Renal cortex interstitium (tissue), 11 donors: ENCODE data around the gene CR2. TPM values are rescaled to one million over a fixed set of nuclear protein-coding genes. Genes with fewer than 3 reads are reported as not detected.
"Not testable (repeated sequence)": the region's sequence is repeated elsewhere in the genome, so short reads cannot be mapped to it uniquely, and the experiment has no call there.

Source experiments
- DNase-seq, 11 donors: peaks; one replicate each; pipeline ENCODE4 v3.0.0-alpha.2; 2013; ENCODE audit warnings: low read depth in 9 of 11, low spot score in 4 of 11; ENCODE audit errors: extremely low read depth in 1 of 11
- polyA plus RNA-seq, 3 donors: library from polyadenylated mRNA; unstranded; fragments of 120-200 nt; gene quantifications; one replicate each; pipeline ENCODE4 v1.2.1, GENCODE V29; 2013; ENCODE audit not compliant: insufficient read length in 3 of 3

CR2 gene
- polyA plus RNA-seq, 3 donors = 0.98 to 1.6 (median 1.3) TPM

- DNase-seq = no peak
Observed at GRCh38 chr1:207433435-207433834, 20.7 kb upstream of the CR2 start.

- DNase-seq = not testable (repeated sequence)
Observed at GRCh38 chr1:207436746-207437145, 17.4 kb upstream of the CR2 start.

DNA sequence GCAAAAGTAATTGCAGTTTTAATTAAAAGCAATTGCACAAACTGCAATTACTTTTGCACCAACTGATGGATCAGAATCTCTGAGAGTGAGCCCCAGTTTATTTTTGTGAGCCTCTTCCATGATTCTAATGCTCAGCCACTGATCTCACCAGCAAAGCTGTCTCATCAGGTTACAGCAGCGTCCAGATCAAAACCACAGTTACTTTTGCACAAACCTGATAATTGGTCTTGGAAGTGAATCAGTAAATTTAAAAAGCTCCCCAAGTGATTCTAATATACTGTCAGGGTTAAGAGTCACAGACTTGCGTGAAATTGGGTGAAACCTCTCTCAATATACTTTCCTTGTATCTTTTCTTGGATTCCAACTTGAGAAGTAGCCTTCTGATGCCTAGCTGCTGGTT lies 13.5 kb upstream of the CR2 start:
- no peak for DNase-seq

DNA sequence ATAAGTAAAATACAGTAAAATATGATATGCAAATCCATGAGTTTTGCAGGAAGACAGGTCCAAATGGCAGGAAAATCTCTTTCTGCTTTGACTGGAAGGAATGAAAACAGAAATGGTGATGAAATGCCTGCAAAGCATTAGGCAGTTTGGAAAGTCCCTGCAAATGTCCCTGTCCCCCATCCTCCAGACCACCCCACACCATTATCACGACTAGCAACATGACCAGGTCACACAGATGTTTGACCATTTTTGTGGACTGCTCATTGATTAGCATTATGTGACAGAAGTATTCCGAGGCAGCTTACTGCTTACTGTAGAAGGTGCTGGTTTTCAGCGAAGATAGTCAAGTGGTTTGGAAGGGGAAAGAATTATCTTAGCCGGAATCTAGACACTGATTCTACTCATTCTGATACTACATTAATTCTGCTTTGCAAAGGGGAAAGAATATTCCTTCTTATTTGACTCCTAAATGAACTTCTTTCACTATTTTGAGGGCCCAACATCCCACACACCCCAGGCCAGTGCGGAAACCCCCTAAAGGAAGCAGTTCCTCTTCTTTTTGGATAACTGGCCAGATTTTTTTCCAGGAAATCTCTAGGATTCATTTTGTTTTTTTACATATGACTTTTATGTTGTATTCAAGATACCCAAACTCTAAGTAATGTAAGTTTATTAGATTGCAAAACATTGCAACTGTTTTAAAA lies 9.5 kb upstream of the CR2 start:
- no peak for DNase-seq

- no peak for DNase-seq
Observed at GRCh38 chr1:207453710-207454045, 450 bp upstream of the CR2 start.

DNA sequence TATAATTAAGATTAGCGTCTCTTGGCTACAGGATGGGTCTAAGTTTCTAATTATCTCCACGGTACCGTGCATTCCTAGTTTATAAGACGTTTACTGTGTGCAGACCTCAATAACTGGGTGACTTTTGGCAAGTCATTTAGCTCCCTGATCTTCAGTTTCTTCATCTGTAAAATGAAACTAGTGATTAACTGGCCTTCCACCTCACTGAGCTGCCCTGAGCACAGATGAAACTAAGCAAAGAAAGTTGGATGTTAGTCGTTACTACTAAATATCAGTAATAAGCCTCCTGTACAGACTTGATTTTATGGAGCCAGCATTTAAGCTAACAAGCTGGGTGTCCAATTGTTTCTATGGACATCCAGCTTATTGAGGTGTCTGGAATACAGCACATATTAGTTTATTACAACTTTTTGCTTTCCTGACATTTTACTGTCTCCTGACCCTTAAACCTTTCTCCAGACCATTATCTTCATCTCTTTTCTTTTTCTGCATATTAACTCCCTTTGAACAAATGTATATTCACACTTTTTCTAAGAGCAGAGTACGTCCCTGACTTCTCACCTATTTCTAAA lies 1.1 kb downstream of the CR2 start:
- DNase-seq = no peak

DNA sequence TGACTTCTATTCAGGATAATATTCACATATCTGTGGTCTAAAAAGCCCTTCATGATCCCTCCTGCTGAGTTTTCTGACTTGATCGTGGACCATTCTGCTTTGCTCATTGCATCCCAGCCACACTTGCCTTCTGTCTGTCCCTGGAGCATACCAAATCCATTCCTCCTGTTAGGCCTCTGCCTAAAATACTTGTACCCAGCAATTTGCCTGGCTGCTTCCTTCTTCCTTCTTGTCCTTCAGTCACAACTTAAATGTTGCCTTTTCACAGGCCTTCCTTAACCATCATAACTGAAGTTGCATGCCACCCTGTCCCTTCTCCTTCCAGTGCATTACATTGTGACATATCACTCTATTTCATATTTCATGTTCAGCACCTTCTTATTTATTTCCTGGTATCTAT lies 4.3 kb downstream of the CR2 start:
- no peak for DNase-seq

GRCh38 chr1:207459008-207459407 lies 4.9 kb downstream of the CR2 start:
- DNase-seq = no peak

DNA sequence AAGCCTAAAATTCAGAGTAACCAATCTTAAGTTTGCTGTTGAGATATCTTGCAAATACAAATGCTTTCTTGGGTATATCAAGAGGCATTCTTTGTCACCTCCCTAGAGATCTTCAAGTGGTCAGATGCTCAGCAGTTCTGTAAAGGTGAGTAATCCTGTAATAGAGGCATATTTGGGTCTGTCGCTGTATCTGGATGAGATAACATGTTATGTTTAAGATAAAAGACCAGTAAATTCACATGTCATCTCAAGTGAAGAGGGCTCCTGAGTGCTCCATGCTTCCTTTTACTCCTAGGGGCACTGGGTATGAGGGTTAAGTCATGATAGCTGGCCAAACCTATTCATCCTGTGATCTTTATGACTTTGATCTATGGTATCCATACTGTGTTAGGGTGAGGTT lies 7.5 kb downstream of the CR2 start:
- DNase-seq = no peak

DNA sequence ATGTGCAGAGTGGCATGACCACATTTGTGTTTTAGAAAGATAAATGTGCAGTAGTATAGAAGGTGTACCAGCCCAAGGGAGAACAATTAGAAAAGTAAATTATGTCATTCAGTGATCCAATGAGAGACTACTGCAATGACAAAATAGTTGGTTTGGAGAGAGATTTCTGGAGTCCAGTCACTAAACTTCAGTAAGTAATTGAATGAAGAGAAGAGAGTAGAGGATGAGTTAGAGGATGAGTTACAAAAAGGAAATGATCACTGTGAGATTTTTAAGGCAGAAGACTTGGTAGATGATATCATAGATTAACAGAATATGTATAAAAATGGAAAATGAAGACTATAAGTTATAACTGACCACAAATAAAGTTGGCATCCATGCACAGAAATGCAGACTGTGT lies 8.4 kb downstream of the CR2 start:
- no peak for DNase-seq

- no peak for DNase-seq
Observed at GRCh38 chr1:207463021-207463420, 8.9 kb downstream of the CR2 start.

GRCh38 chr1:207463571-207463970 lies 9.4 kb downstream of the CR2 start:
- no peak for DNase-seq

GRCh38 chr1:207470927-207471326 lies 16.8 kb downstream of the CR2 start:
- DNase-seq = no peak

GRCh38 chr1:207474210-207474609 lies 20.1 kb downstream of the CR2 start:
- DNase-seq = no peak

DNA sequence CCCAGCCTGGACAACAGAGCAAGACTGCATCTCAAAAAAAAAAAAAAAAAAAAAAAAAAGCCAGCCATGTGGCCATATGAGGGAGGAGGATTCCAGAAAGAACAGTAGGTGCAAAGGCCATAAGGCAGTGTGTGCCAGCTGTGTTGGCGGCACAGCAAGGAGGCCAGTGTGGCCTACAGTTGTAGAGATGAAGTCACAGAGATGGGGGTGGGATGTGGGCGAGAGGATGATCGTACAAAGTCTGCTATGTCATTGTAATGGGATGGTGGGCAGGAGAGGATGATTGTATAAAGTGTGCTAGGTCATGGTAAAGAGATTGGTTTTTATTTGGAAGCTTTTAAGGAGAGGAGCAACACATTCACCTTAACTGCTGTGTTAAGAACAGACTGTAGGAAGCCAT lies 32.1 kb downstream of the CR2 start:
- DNase-seq = no peak

DNA sequence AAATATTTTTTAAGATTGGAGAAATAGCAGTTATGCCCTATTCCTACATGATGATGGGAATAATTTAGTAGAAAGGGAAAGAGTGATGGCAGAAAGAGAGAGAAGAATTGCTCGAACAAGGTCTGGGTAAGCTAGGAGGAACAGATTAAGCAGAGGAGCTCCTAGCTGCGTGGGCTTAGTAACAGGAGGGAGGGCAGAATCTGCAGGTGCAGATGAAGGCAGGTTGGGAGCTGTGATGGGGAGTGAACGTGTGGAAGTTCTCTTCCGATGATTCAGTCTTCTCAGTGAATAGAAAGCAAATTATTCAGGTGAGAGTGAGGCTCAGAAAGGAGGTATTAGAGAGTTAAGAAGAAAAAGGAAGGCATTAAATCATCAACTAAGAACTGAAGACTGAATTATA lies 33.5 kb downstream of the CR2 start:
- no peak for DNase-seq

- DNase-seq = no peak
Observed at GRCh38 chr1:207493212-207493611, 39.1 kb downstream of the CR2 start.

- no peak for DNase-seq
Observed at GRCh38 chr1:207494171-207494570, 40.0 kb downstream of the CR2 start.

DNA sequence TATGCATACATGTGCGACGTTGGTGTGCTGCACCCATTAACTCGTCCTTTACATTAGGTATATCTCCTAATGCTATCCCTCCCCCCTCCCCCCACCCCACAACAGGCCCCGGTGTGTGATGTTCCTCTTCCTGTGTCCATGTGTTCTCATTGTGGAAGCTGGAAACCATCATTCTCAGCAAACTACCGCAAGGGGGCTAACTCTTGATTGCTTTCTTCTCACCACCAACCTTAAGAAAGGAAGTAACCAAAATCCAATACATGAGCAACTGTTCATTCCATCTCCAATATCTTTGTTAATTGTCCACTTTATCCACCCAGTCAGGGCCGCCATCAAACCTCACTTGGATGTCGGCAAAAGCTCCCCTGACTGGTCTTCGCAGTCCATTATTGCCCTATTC lies 41.2 kb downstream of the CR2 start:
- not testable (repeated sequence) for DNase-seq

- peak in 7 of 11 donors; percentile 9 to 25 (median 18) for DNase-seq
Observed at GRCh38 chr1:207495801-207496792, 42.0 kb downstream of the CR2 start, which contains the start of gene CR1. TSS of gene CR1 (plus strand) at chr1:207496157. CDS start at chr1:207496268, 111 bp downstream.
